HCT116 (cell line): ENCODE measurements around the gene GRID2. TPM values are rescaled to one million over a fixed set of nuclear protein-coding genes. Genes with fewer than 3 reads are reported as not detected.

Experiments used
- ATAC-seq: fragments of 200-7000 bp; cut with Tn5 transposase; 2 replicates; pipeline ENCODE4 v1.9.1; 2020; ENCODE audit warnings: mild to moderate bottlenecking, moderate library complexity
- BruUV-seq: library from RNA; stranded (reverse); fragments of 400-500 nt; replicated peaks from 2 replicates; lab custom pipeline; 2021; lab: Mats Ljungman, UMichigan
- CTCF ChIA-PET: fragments of 300-600 bp; sonication (Branson Sonifier 250); formaldehyde crosslinking; loops from one replicate; lab custom pipeline; 2021; ENCODE audit warnings: antibody characterized with exemption; lab: Charles Lee
- POLR2A ChIA-PET: fragments of 300-600, 350-600 bp; sonication (Branson Sonifier 250); formaldehyde crosslinking; loops from one replicate; lab custom pipeline; 2021; ENCODE audit warnings: antibody characterized with exemption; lab: Charles Lee
- RAD21 ChIA-PET, 2 experiments: fragments of 300-600 bp; sonication (Branson Sonifier 250); formaldehyde crosslinking; loops; one replicate each; lab custom pipeline; 2023; ENCODE audit warnings: low total read pairs in 2 of 2; ENCODE audit not compliant: uncharacterized antibody in 2 of 2, unreplicated experiment in 2 of 2, low non-redundant PET in 1 of 2; lab: Charles Lee
- DNase-seq: peaks from one replicate; pipeline ENCODE4 v3.0.0-alpha.2; 2010; ENCODE audit warnings: low read depth, low spot score
- H2AFZ ChIP-seq: fragments of 200-600 bp; shearing (Covaris generic), sonication (generic); 2 replicates; pipeline ENCODE4 v1.6.1; 2017; ENCODE audit warnings: low read depth, mixed run types, mixed read lengths, antibody characterized with exemption, low read length; ENCODE audit not compliant: poor library complexity, severe bottlenecking
- H3K27ac ChIP-seq: 2 replicates; pipeline ENCODE4 v1.5.1; 2012; ENCODE audit warnings: low read depth, low read length
- H3K27me3 ChIP-seq: fragments of 200-600 bp; sonication (generic); 2 replicates; pipeline ENCODE4 v1.6.1; 2016; ENCODE audit warnings: mixed run types, low read length, mixed read lengths; ENCODE audit not compliant: insufficient read depth
- H3K36me3 ChIP-seq, 2 experiments: fragments of 200-500 bp in 1 of 2; fragments of 200-600 bp in 1 of 2; sonication (Bioruptor generic) in 1 of 2; sonication (generic) in 1 of 2; 2 replicates each; pipeline versions ENCODE4 v1.5.1 to v1.6.1; 2014 to 2016; ENCODE audit warnings: low read length in 2 of 2, inconsistent platforms in 1 of 2, mixed read lengths in 1 of 2, mixed run types in 1 of 2; ENCODE audit not compliant: insufficient read depth in 2 of 2, control insufficient read depth in 1 of 2
- H3K4me1 ChIP-seq, 2 experiments: fragments of 200-600 bp in 1 of 2; sonication (generic) in 1 of 2; 2 replicates each; pipeline versions ENCODE4 v1.5.1 to v1.6.1; 2012 to 2017; ENCODE audit warnings: low read length in 2 of 2, inconsistent platforms in 1 of 2, mild to moderate bottlenecking in 1 of 2, mixed read lengths in 1 of 2, mixed run types in 1 of 2, moderate library complexity in 1 of 2; ENCODE audit not compliant: insufficient read depth in 2 of 2, control insufficient read depth in 1 of 2
- H3K4me2 ChIP-seq: fragments of 200-600 bp; sonication (generic); 2 replicates; pipeline ENCODE4 v1.6.1; 2017; ENCODE audit warnings: mixed run types, low read length, mixed read lengths
- H3K4me3 ChIP-seq, 2 experiments: fragments of 200-600 bp in 1 of 2; sonication (generic) in 1 of 2; replicated peaks in 1 of 2; 2 replicates each; pipeline ENCODE4 v1.5.1; 2011 to 2016; ENCODE audit warnings: low read length in 2 of 2, control low read depth in 1 of 2, low read depth in 1 of 2, mild to moderate bottlenecking in 1 of 2, mixed read lengths in 1 of 2, mixed run types in 1 of 2
- H3K79me2 ChIP-seq: fragments of 200-600 bp; sonication (generic); 2 replicates; pipeline ENCODE4 v1.6.1; 2017; ENCODE audit warnings: mild to moderate bottlenecking, mixed run types, low read length, moderate library complexity, mixed read lengths; ENCODE audit not compliant: insufficient read depth
- H3K9ac ChIP-seq: fragments of 200-600 bp; sonication (generic); 2 replicates; pipeline ENCODE4 v1.6.1; 2016; ENCODE audit warnings: low read length, mixed read lengths
- H3K9me2 ChIP-seq: fragments of 200-600 bp; sonication (generic), shearing (Covaris generic); 2 replicates; pipeline ENCODE4 v1.6.1; 2017; ENCODE audit warnings: mixed run types, mild to moderate bottlenecking, moderate library complexity; ENCODE audit not compliant: insufficient read depth
- H3K9me3 ChIP-seq, 2 experiments: fragments of 200-500 bp in 1 of 2; fragments of 200-600 bp in 1 of 2; sonication (Bioruptor generic) in 1 of 2; sonication (generic) in 1 of 2; 2 replicates each; pipeline ENCODE4 v1.6.1; 2014 to 2017; ENCODE audit warnings: low read length in 2 of 2, mixed read lengths in 2 of 2, inconsistent platforms in 1 of 2, low read depth in 1 of 2, mild to moderate bottlenecking in 1 of 2, mixed run types in 1 of 2, moderate library complexity in 1 of 2; ENCODE audit not compliant: control insufficient read depth in 1 of 2, insufficient read depth in 1 of 2
- H4K20me1 ChIP-seq: fragments of 200-600 bp; sonication (generic), shearing (Covaris generic); 2 replicates; pipeline ENCODE4 v1.6.1; 2017; ENCODE audit warnings: mixed run types, mild to moderate bottlenecking, moderate library complexity; ENCODE audit not compliant: insufficient read depth
- CBX3 ChIP-seq: IDR thresholded peaks from 2 replicates; pipeline ENCODE4 v1.6.1; 2012; ENCODE audit warnings: low read depth
- CEBPB ChIP-seq: IDR thresholded peaks from 2 replicates; pipeline ENCODE4 v1.6.1; 2012; ENCODE audit warnings: low read depth
- EZH2phosphoT487 ChIP-seq: fragments of 200-600 bp; IDR thresholded peaks from 2 replicates; pipeline ENCODE4 v1.6.1; 2018; ENCODE audit warnings: antibody characterized with exemption, borderline replicate concordance
- JUND ChIP-seq: IDR thresholded peaks from 2 replicates; pipeline ENCODE4 v1.6.1; 2012
- MAX ChIP-seq: IDR thresholded peaks from 2 replicates; pipeline ENCODE4 v1.6.1; 2012
- RAD21 ChIP-seq: IDR thresholded peaks from 2 replicates; pipeline ENCODE4 v1.6.1; 2012; ENCODE audit warnings: low read depth, mild to moderate bottlenecking
- SIN3A ChIP-seq: IDR thresholded peaks from 2 replicates; pipeline ENCODE4 v1.6.1; 2012; ENCODE audit warnings: low read depth
- SP1 ChIP-seq: IDR thresholded peaks from 2 replicates; pipeline ENCODE4 v1.6.1; 2012; ENCODE audit warnings: low read depth
- YY1 ChIP-seq: IDR thresholded peaks from 2 replicates; pipeline ENCODE4 v1.6.1; 2011; ENCODE audit warnings: low read length, low read depth, moderate library complexity, mild to moderate bottlenecking; ENCODE audit not compliant: insufficient replicate concordance; ENCODE audit errors: extremely low read depth
- ZBTB33 ChIP-seq: IDR thresholded peaks from 2 replicates; pipeline ENCODE4 v1.6.1; 2011; ENCODE audit warnings: mild to moderate bottlenecking, low read length, moderate library complexity; ENCODE audit not compliant: insufficient replicate concordance; ENCODE audit errors: extremely low read depth
- ZNF274 ChIP-seq: fragments of 200-500 bp; sonication (Bioruptor generic); IDR thresholded peaks from 2 replicates; pipeline ENCODE4 v1.6.1; 2014; ENCODE audit warnings: mild to moderate bottlenecking, low read depth, low read length, inconsistent platforms
- intact Hi-C: fragments of 100-400 bp; cut with micrococcal nuclease; formaldehyde crosslinking; loops from 2 replicates; pipeline ENCODE4 v1.10.0; 2022
- total RNA-seq: library from RNA; stranded (reverse); gene quantifications from one replicate; pipeline ENCODE4 v1.2.1, GENCODE V29; 2021; ENCODE audit not compliant: unreplicated experiment

Gene GRID2
- total RNA-seq, 1 experiment from 2014 or later, result not detected

- CTCF ChIA-PET, result no interaction called here
- TF ChIP-seq EZH2phosphoT487, result no peak
- no peak for TF ChIP-seq MAX
- no peak for TF ChIP-seq ZBTB33
- no peak for TF ChIP-seq CBX3
- TF ChIP-seq CEBPB, result no peak
- no peak for TF ChIP-seq ZNF274
- no peak for TF ChIP-seq RAD21
- TF ChIP-seq SP1, result no peak
- TF ChIP-seq YY1, result no peak
Measured at GRCh38 chr4:93722446-93722845, 1418.7 kb downstream of the GRID2 start.

GRCh38 chr4:93730251-93730650 is 1426.5 kb downstream of the GRID2 start:
- no peak overlapping the region for H3K9ac ChIP-seq
- H3K79me2 ChIP-seq, result no peaks in the 10 kb centered on the region
- H3K4me2 ChIP-seq, result no peak overlapping the region
- no peaks in the 10 kb centered on the region for H3K27me3 ChIP-seq
- H3K9me2 ChIP-seq, result no peaks in the 10 kb centered on the region
- no peak for ATAC-seq
- no peak overlapping the region for H2AFZ ChIP-seq
- no TSS peak for BruUV-seq
- ChIA-PET POLR2A (no interaction called here), CTCF (no interaction called here), RAD21 (no interaction called here)
- no peak overlapping the region for H3K27ac ChIP-seq
- no peaks in the 10 kb centered on the region for H3K9me3 ChIP-seq
- DNase-seq, result no peak
- no peak for TF ChIP-seq SIN3A
- no peak for TF ChIP-seq JUND
- intact Hi-C loops, result no loop called here
- H3K4me3 ChIP-seq, result no peak overlapping the region
- no peaks in the 10 kb centered on the region for H4K20me1 ChIP-seq
- H3K4me1 ChIP-seq, result peaks cover 0 to 11% of the 10 kb centered on the region in 2 experiments; a peak in 2 of 4 replicates
- no peaks in the 10 kb centered on the region for H3K36me3 ChIP-seq

More at GRCh38 chr4:93722446-93722845, 1418.7 kb downstream of the GRID2 start:
- Histone ChIP-seq H3K27me3 (no peaks in the 10 kb centered on the region), H3K79me2 (no peaks in the 10 kb centered on the region), H3K27ac (no peak overlapping the region), H4K20me1 (no peaks in the 10 kb centered on the region), H3K9ac (no peak overlapping the region), H3K9me3 (no peaks in the 10 kb centered on the region), H3K9me2 (no peaks in the 10 kb centered on the region), H3K4me1 (no peaks in the 10 kb centered on the region), H3K4me2 (no peak overlapping the region), H2AFZ (no peak overlapping the region), H3K4me3 (no peak overlapping the region), H3K36me3 (no peaks in the 10 kb centered on the region)
- ATAC-seq (no peak), DNase-seq (no peak)
- no TSS peak for BruUV-seq
- intact Hi-C loops, result no loop called here
- POLR2A ChIA-PET, result no interaction called here
- RAD21 ChIA-PET, result no interaction called here
